BLaER1 (cell line): ENCODE measurements around the gene PTPRE.

ENCODE experiments used
- H3K27ac ChIP-seq: shearing (Covaris generic); formaldehyde crosslinking; 2 replicates; pipeline ENCODE4 v1.8.1; 2022
- H3K27me3 ChIP-seq: shearing (Covaris generic); formaldehyde crosslinking; 2 replicates; pipeline ENCODE4 v1.8.1; 2022
- H3K36me3 ChIP-seq: shearing (Covaris generic); formaldehyde crosslinking; 2 replicates; pipeline ENCODE4 v1.8.1; 2022
- H3K4me1 ChIP-seq: shearing (Covaris generic); formaldehyde crosslinking; 2 replicates; pipeline ENCODE4 v1.8.1; 2022
- H3K4me2 ChIP-seq: shearing (Covaris generic); formaldehyde crosslinking; 2 replicates; pipeline ENCODE4 v1.8.1; 2022
- H3K4me3 ChIP-seq: shearing (Covaris generic); formaldehyde crosslinking; 2 replicates; pipeline ENCODE4 v1.8.1; 2022
- H3K9ac ChIP-seq: shearing (Covaris generic); formaldehyde crosslinking; 2 replicates; pipeline ENCODE4 v1.8.1; 2022
- H3K9me3 ChIP-seq: shearing (Covaris generic); formaldehyde crosslinking; 2 replicates; pipeline ENCODE4 v1.8.1; 2022
- H4K20me1 ChIP-seq: shearing (Covaris generic); formaldehyde crosslinking; 2 replicates; pipeline ENCODE4 v1.8.1; 2022
- Cebpa-rat ChIP-seq: shearing (Covaris generic); IDR thresholded peaks from 2 replicates; pipeline ENCODE4 v1.8.1; 2022

The PTPRE gene

DNA sequence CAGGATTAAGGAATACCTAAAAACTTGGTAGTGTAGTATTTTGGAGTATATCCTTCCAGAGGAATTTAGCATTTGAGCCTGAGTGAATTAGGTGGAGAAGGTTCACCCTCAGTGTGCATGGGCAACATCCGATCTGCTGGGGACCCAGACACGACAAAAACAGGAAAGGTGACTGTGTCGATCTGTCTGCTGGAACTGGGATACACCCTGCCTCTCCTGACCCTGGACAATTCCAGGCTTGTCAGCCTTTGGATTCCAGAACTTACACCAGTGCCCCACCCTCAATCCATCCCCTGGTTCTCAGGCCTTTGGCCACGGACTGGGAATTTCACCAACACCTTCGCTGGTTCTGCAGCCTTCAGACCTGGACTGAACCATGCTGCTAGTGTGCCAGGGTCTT, 41.9 kb downstream of the PTPRE start:
- no peak overlapping the region for H3K27ac ChIP-seq
- TF ChIP-seq Cebpa-rat: no peak

DNA sequence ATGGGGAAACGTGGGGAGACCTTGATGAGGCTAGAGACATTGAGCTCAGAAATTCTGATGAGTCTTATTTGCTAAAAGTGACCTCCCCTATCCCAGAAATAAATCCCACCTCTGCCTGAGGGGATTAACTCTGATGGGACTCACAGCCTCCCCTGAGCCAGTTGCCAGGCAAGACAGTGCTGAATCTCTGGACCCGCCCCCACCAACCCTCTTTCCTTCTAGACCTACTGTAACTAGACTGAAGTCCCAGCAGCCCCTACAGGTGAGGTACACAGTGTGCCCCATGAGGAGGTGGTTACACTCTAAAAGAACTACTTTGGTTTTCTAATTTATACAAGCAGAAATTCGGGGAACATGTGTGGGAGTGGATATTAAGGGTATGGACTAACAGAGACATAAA, 42.9 kb downstream of the PTPRE start:
- Histone ChIP-seq H3K36me3 (no peaks in the 10 kb centered on the region), H3K4me2 (no peak overlapping the region), H3K27ac (no peak overlapping the region), H3K9ac (no peak overlapping the region), H3K27me3 (no peaks in the 10 kb centered on the region), H3K4me1 (peaks cover 22% of the 10 kb centered on the region), H3K9me3 (no peaks in the 10 kb centered on the region), H3K4me3 (no peak overlapping the region), H4K20me1 (no peaks in the 10 kb centered on the region)
- TF ChIP-seq Cebpa-rat: no peak

More for the DNA sequence above, 41.9 kb downstream of the PTPRE start:
- Histone ChIP-seq H3K27me3 (no peaks in the 10 kb centered on the region), H3K4me2 (no peak overlapping the region), H3K4me1 (peaks cover 32% of the 10 kb centered on the region), H3K9me3 (no peaks in the 10 kb centered on the region), H3K9ac (no peak overlapping the region), H4K20me1 (no peaks in the 10 kb centered on the region), H3K36me3 (no peaks in the 10 kb centered on the region), H3K4me3 (no peak overlapping the region)

DNA sequence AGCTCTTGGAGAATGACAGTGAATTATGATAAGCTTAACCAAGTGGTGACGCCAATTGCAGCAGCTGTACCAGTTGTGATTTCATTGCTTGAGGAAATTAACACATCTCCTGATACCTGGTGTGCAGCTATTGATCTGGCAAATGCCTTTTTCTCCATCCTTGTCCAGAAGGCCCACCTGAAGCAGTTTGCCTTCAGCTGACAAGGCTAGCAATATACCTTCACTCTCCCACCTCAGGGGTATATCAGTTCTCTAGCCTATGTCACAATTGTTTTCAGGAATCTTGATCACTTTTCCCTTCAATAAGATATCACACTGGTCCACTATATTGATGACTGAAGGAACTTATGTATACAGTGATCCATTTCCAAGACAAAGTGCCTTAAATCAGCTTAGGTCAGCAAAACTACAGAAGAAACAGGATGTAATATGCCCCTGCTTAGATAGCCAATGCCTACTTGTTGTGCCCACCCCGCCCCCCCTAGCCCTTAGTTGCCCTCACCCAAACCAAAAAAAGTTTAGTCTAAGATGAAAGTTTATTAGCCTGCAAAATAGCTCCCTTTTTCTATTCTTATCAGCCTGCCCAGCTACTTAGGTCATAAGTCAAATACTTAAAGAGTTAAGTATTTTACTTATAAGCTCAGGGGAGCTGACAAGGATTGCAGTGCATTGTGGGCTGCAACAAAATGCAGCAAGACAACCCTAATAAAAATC, 45.1 kb downstream of the PTPRE start:
- no peaks in the 10 kb centered on the region for H3K27me3 ChIP-seq
- TF ChIP-seq Cebpa-rat: no peak
- H3K4me2 ChIP-seq: no peak overlapping the region
- no peaks in the 10 kb centered on the region for H4K20me1 ChIP-seq
- H3K4me3 ChIP-seq: no peak overlapping the region
- H3K9ac ChIP-seq: no peak overlapping the region
- H3K27ac ChIP-seq: no peak overlapping the region
- H3K4me1 ChIP-seq: no peaks in the 10 kb centered on the region; the same call in 1 of the 2 replicates
- H3K9me3 ChIP-seq: no peaks in the 10 kb centered on the region
- no peaks in the 10 kb centered on the region for H3K36me3 ChIP-seq

DNA sequence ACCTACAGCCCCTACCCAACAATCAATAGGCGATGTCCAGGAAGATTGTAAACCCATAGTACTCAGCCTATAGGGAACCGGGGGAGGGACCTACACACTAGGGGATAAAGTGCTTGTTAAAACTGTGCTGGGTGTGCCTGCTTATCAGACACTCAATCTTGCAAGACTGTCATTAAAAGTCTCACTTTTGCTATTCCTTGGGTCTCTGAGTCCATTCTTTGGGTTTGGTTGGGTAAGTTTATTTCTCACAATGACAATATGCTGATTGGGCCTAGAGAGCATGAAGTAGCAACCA, 45.6 kb downstream of the PTPRE start:
- H3K27me3 ChIP-seq: no peaks in the 10 kb centered on the region
- no peak for TF ChIP-seq Cebpa-rat
- no peaks in the 10 kb centered on the region for H3K36me3 ChIP-seq
- no peaks in the 10 kb centered on the region for H4K20me1 ChIP-seq
- H3K4me2 ChIP-seq: no peak overlapping the region
- H3K4me1 ChIP-seq: no peaks in the 10 kb centered on the region
- no peaks in the 10 kb centered on the region for H3K9me3 ChIP-seq
- no peak overlapping the region for H3K9ac ChIP-seq
- H3K4me3 ChIP-seq: no peak overlapping the region
- H3K27ac ChIP-seq: no peak overlapping the region

DNA sequence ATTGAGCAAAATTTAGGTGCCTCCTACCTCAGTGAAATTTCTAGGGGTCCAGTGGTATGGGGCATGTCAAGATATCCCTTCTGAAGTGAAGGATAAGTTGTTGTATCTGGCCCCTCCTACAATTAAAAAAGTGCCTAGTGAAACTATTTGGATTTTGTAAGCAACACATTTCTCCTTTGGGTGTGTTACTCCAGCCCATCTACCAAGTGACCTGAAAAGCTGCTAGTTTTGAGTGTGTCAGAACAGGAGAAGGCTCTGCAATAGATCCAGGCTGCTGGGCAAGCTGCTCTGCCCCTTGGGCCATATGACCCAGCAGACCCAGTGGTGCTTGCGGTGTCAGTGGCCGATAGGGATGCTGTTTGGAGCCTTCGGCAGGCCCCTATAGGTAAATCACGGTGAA, 46.0 kb downstream of the PTPRE start:
- no peaks in the 10 kb centered on the region for H4K20me1 ChIP-seq
- H3K27ac ChIP-seq: no peak overlapping the region
- TF ChIP-seq Cebpa-rat: no peak
- no peak overlapping the region for H3K9ac ChIP-seq
- no peaks in the 10 kb centered on the region for H3K27me3 ChIP-seq
- no peak overlapping the region for H3K4me2 ChIP-seq
- no peaks in the 10 kb centered on the region for H3K9me3 ChIP-seq
- H3K4me3 ChIP-seq: no peak overlapping the region
- H3K36me3 ChIP-seq: no peaks in the 10 kb centered on the region
- H3K4me1 ChIP-seq: no peaks in the 10 kb centered on the region

DNA sequence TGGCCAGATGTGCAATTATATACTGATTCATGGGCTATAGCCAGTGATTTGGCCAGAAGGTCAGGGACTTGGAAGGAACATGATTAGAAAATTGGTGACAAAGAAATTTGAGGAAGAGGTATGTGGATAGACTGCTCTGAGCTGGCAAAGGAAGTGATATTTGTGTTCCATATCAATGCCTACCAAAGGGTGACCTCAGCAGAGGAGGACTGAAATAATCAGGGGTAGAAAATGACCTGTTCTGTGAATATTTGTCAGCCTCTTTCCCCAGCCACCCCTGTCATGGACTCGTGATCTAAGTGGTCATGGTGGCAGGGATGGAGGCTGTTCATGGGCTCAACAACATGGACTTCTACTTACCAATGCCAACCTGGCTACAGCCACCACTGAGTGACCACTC, 47.0 kb downstream of the PTPRE start:
- no peak overlapping the region for H3K27ac ChIP-seq
- no peaks in the 10 kb centered on the region for H3K9me3 ChIP-seq
- H3K9ac ChIP-seq: no peak overlapping the region
- H3K4me2 ChIP-seq: no peak overlapping the region
- H3K27me3 ChIP-seq: no peaks in the 10 kb centered on the region
- TF ChIP-seq Cebpa-rat: no peak
- no peaks in the 10 kb centered on the region for H4K20me1 ChIP-seq
- no peaks in the 10 kb centered on the region for H3K4me1 ChIP-seq
- no peak overlapping the region for H3K4me3 ChIP-seq
- no peaks in the 10 kb centered on the region for H3K36me3 ChIP-seq

DNA sequence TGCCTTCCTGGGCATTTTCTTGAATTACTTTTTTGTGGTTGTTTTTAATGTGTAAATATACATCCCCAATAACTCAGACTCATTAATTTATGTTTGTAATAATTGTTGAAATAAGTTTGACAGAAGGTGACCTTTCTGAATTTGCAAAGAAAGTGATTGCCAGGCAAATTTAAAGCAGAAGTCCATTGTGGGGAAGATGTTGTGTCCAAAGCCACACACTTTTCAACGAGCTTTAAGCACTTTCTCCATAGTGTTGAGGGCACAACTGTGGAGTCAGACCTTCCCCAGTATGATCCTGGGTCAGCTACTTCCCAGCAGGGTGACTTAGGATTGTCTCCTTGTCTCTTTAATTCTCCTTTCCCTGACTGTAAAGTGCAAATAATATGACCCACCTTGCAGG, 52.5 kb downstream of the PTPRE start:
- Histone ChIP-seq H3K27ac (no peak overlapping the region), H3K36me3 (no peaks in the 10 kb centered on the region), H4K20me1 (no peaks in the 10 kb centered on the region), H3K4me3 (no peak overlapping the region), H3K9ac (no peak overlapping the region), H3K4me1 (peaks cover 22% of the 10 kb centered on the region), H3K4me2 (no peak overlapping the region), H3K9me3 (no peaks in the 10 kb centered on the region), H3K27me3 (no peaks in the 10 kb centered on the region)
- TF ChIP-seq Cebpa-rat: no peak

DNA sequence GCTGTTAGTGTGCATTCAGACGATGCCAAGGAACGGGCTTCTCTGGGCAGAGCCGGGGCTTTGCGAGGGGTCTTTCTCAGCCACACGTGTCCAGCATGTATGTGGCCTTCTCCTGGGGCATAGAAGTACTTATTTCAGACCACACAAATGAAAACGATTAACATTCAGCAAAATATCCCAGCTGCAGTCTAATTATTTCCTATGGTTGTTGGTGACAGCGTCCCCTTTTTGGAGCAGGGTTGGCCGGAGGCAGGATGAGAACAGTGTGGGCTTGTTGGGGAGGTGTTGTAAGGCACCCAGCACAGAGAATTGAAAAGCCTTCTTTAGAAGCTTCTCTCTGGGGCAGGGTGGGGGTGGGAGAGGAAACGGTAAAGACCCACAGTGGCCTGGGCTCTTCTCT, 54.2 kb downstream of the PTPRE start:
- Histone ChIP-seq H3K4me3 (no peak overlapping the region), H3K9me3 (no peaks in the 10 kb centered on the region), H3K4me1 (peaks cover 22% of the 10 kb centered on the region), H3K27me3 (no peaks in the 10 kb centered on the region), H3K27ac (no peak overlapping the region), H3K36me3 (no peaks in the 10 kb centered on the region), H3K4me2 (no peak overlapping the region), H3K9ac (no peak overlapping the region), H4K20me1 (no peaks in the 10 kb centered on the region)
- TF ChIP-seq Cebpa-rat: no peak

DNA sequence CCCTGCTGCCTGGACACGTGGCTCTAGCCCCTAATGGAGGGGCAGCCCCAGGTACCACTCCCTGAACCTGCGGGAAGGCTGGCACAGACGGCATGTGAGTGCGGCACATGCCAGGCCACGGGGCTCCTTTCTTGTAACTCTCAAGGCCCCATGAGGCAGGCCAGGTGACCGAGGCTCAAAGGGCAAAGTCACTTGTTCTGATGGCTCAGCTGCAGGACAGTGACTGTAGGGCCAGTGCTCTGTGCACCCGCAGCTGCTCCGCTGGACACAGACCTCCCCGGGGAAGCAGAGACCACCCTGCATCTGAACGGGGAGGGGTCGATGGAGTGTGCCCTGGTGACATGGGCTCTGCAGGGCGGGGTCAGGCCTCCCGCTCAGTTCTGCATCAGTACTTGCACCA, 55.3 kb downstream of the PTPRE start:
- Histone ChIP-seq H3K36me3 (no peaks in the 10 kb centered on the region), H3K9me3 (no peaks in the 10 kb centered on the region), H3K27ac (no peak overlapping the region), H3K4me1 (peaks cover 22% of the 10 kb centered on the region), H3K27me3 (no peaks in the 10 kb centered on the region), H3K4me2 (peak overlapping the region; percentile 50), H3K4me3 (no peak overlapping the region), H3K9ac (no peak overlapping the region), H4K20me1 (no peaks in the 10 kb centered on the region)
- TF ChIP-seq Cebpa-rat: no peak

DNA sequence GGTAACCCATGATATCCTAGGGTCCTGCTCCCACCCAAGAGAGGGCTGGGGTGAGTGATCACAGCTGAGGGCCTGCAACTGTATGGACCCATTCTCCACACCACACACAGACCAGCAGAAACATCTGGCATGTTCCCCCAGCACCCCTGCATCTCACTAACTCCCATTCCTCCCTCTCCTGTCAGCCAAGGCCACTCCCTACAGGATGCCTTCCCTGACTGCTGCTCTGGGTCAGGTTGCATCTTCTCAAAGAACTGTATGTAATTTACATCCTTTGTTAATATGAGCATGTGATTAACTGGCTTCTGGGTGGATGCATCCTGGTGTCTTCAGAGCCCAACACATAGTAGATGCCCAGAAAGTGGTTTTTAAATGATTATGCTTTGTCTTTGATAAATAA, 56.2 kb downstream of the PTPRE start:
- Histone ChIP-seq H4K20me1 (no peaks in the 10 kb centered on the region), H3K36me3 (no peaks in the 10 kb centered on the region), H3K9me3 (no peaks in the 10 kb centered on the region), H3K27ac (no peak overlapping the region), H3K4me1 (peaks cover 22% of the 10 kb centered on the region), H3K9ac (no peak overlapping the region), H3K4me3 (no peak overlapping the region), H3K4me2 (peak overlapping the region; percentile 50; the same call in 1 of the 2 replicates), H3K27me3 (no peaks in the 10 kb centered on the region)
- TF ChIP-seq Cebpa-rat: no peak

DNA sequence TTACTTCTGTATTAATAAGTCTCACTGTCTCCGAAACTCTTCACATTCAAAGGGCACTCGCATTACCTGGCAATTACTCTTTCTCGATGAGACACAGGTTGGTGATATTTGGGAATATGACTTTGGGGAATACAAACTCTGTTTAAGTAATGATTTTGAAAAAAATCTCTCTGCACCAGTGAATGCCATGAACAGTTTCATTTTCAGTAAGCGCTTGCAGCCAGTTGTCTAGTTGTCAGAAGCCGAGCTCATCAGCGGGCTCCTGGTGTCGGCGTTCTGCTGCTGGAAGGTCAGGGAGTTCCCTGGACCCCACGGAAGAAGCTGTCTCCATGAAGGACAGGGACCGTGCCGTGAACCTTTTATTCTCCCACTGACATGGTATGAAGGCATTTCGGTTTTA, 57.7 kb downstream of the PTPRE start:
- Histone ChIP-seq H3K9ac (no peak overlapping the region), H3K27ac (no peak overlapping the region), H4K20me1 (no peaks in the 10 kb centered on the region), H3K4me2 (no peak overlapping the region), H3K36me3 (no peaks in the 10 kb centered on the region), H3K4me1 (peaks cover 22% of the 10 kb centered on the region), H3K27me3 (no peaks in the 10 kb centered on the region), H3K4me3 (no peak overlapping the region), H3K9me3 (no peaks in the 10 kb centered on the region)
- TF ChIP-seq Cebpa-rat: no peak
